ENCODE measurements around the gene MPDU1. TPM values are rescaled to one million over a fixed set of nuclear protein-coding genes. Genes with fewer than 3 reads are reported as not detected.

The MPDU1 gene
- total and polyA plus RNA-seq, 10 of the 15 experiments (the other 5 are each of a cell fraction or from before 2014, with no cell fraction given), result 3.6 to 138 (median 78.9) TPM

GRCh38 chr17:7579001-7579833, 4.4 kb upstream of the MPDU1 start, which contains the start of gene CD68 (continued):
- TF ChIP-seq ZNF592 (IDR thresholded peaks at IDR 0.05) (no peak), CBX5 (IDR thresholded peaks at IDR 0.05; ENCODE audit: low read depth) (0 out of 2 replicates have a peak, but pooled peaks have one; percentile 32), BRCA1 (IDR thresholded peaks at IDR 0.05; ENCODE audit: low read depth, low read length) (0 out of 2 replicates have a peak, but pooled peaks have one; percentile 32), BCL3 (IDR thresholded peaks at IDR 0.05; ENCODE audit: borderline replicate concordance, insufficient read depth, low read depth, low read length, poor library complexity, severe bottlenecking) (peak; percentile 90), NFYB (IDR thresholded peaks at IDR 0.05; ENCODE audit: insufficient read depth, low read depth, low read length) (no peak), MEF2A (IDR thresholded peaks at IDR 0.05; ENCODE audit: insufficient read depth, low read depth, low read length) (peak; percentile 65; the same call in 1 of the 2 replicates), CBX3 (IDR thresholded peaks at IDR 0.05; ENCODE audit: borderline replicate concordance, low read depth) (no peak), PRDM15 (CRISPR knock-in tag; IDR thresholded peaks at IDR 0.05) (no peak; the same call in 1 of the 2 replicates), CHD2 (IDR thresholded peaks at IDR 0.05; ENCODE audit: borderline replicate concordance, low read depth, low read length) (no peak; the same call in 1 of the 2 replicates), YBX1 (IDR thresholded peaks at IDR 0.05) (no peak), ZBTB11 (CRISPR knock-in tag; IDR thresholded peaks at IDR 0.05) (no peak), PBX3 (IDR thresholded peaks at IDR 0.05; ENCODE audit: insufficient replicate concordance, low read depth, low read length) (peak; percentile 71), FOXK2 (IDR thresholded peaks at IDR 0.05) (0 out of 2 replicates have a peak, but pooled peaks have one; percentile 36)

Data from GM12878 (cell line).